ENCODE results near the gene FASTK. TPM values are rescaled to one million over a fixed set of nuclear protein-coding genes. Genes with fewer than 3 reads are reported as not detected.

The FASTK gene
- total RNA-seq (100 to 1,000 TPM in 1 of 10 donors, 10 to 100 TPM in 9; 65.0 to 107 (median 75.6) TPM), polyA plus RNA-seq (100 to 1,000 TPM in 1 of 2 donors, 10 to 100 TPM in 1; 82.7 to 246 TPM)
- long read RNA-seq, donor 1, transcript FASTK-212 (10 exons, 1,764 nt) = minor isoform, 8 of 202 reads
- long read RNA-seq, donor 1, transcript FASTK-201 (10 exons, 1,827 nt) = major isoform, 93 of 202 reads
- long read RNA-seq, donor 1, partial matches to known transcripts = 26 of 202 reads
- long read RNA-seq, donor 1, other reads (novel, unspliced or antisense) = 63 of 202 reads
- long read RNA-seq, donor 2, transcript FASTK-201 (10 exons, 1,827 nt) = major isoform, 89 of 218 reads
- long read RNA-seq, donor 2, partial matches to known transcripts = 39 of 218 reads
- long read RNA-seq, donor 2, other reads (novel, unspliced or antisense) = 77 of 218 reads
- long read RNA-seq, donor 3, transcript FASTK-201 (10 exons, 1,827 nt) = major isoform, 280 of 398 reads
- long read RNA-seq, donor 3, transcript FASTK-212 (10 exons, 1,764 nt) = minor isoform, 13 of 398 reads
- long read RNA-seq, donor 3, partial matches to known transcripts = 40 of 398 reads
- long read RNA-seq, donor 3, other reads (novel, unspliced or antisense) = 59 of 398 reads

- Histone ChIP-seq H3K4me1 (peaks cover 37 to 72% (median 62%) of the 10 kb centered on the region in 9 donors), H3K4me3 (peak within 1 kb of the TSS; percentile 45 to 98 (median 92))
These were observed at the start of gene FASTK for GRCh38 chr7:151080522-151081169. Gene FASTK, minus strand, starts transcription at chr7:151080809. Its CDS starts 43 bp downstream, at chr7:151080766.

GRCh38 chr7:151129960-151130591, 49.5 kb upstream of the FASTK start:
- H3K27me3 ChIP-seq = no peaks in the 10 kb centered on the region
- no peak for DNase-seq
- intact Hi-C loops (cut with DNase I) = loop anchor here in 6 of 10 donors (5.0 to 10.0 kb wide), 3 partner anchors 42 to 175 kb away; partner anchors contain the start of gene SMARCD3 (in 5 of the 6)
- H3K27ac ChIP-seq = no peak overlapping the region
- no peaks in the 10 kb centered on the region for H3K9me3 ChIP-seq
- 95 to 97% methylated on average over 9 of the region's 9 CpGs for WGBS, 2 donors
- H3K4me1 ChIP-seq = peaks cover 0 to 28% (median 13%) of the 10 kb centered on the region in 9 donors
- no peak overlapping the region for H3K4me3 ChIP-seq
- H3K36me3 ChIP-seq = peaks cover 0 to 74% (median 6%) of the 10 kb centered on the region in 9 donors
- no peak for ATAC-seq
- TF ChIP-seq CTCF (IDR thresholded peaks at IDR 0.05) = no peak

More at GRCh38 chr7:151080522-151081169, at the start of gene FASTK:
- H3K27ac ChIP-seq = peak within 1 kb of the TSS; percentile 86 to 98 (median 96)
- ATAC-seq (peak; percentile 80 to 91 (median 86)), DNase-seq (peak; percentile 90 to 91)
- H3K27me3 ChIP-seq = no peaks in the 10 kb centered on the region
- H3K9me3 ChIP-seq = no peaks in the 10 kb centered on the region
- intact Hi-C loops (cut with DNase I) = loop anchor here in 6 of 10 donors (1.0 to 2.0 kb wide), 2 partner anchors 21 to 22 kb away; partner anchors contain the start of gene SLC4A2 (in 6 of the 6)
- no peak for TF ChIP-seq CTCF (IDR thresholded peaks at IDR 0.05)
- 1% methylated on average over 57 to 66 of the region's 66 CpGs for WGBS, 2 donors
- H3K36me3 ChIP-seq = peaks cover 0 to 23% (median 5%) of the 10 kb centered on the region in 9 donors

DNA sequence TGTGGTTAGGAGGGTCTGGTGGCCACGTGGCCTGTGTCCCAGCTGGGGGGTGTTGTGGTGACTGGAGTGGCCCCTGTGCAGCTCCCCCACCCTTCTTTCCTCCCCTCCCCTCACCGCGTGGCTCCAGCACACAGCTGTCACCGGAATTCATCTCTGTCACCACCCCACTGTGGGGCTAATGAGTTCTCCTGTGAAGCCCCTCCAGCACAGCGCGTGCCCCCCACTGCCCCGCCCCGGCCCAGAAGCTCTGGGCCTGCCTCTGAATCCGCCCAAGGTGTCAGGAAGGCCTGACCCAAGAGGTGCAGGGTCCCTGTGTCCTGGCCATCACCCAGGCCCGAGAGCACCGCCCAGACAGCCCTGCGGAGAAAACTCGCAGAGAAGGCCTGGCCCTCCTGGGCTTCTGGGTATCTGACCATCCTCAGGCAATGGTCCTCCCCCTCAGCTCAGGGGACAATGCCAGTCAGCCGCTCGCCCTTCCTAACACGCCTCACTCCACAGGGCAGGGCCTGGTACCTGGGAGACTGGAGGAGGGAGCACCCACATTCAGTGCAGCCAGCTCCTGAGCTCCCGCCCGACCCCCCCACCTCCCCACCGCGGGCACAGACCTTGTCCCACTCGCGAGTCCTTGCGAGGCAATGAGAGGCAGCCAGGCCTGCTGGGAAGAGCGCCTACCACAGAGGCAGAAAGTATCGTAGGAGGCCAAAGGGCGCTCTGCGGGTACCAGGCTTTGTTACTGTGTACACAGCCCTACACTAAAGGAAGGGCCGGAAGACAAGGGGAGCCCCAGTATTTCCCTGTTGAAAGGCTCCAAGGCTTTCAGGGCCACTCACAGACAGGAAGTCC, 48.7 kb upstream of the FASTK start:
- Histone ChIP-seq H3K36me3 (peaks cover 0 to 74% (median 4%) of the 10 kb centered on the region in 9 donors), H3K4me3 (no peak overlapping the region), H3K9me3 (no peaks in the 10 kb centered on the region), H3K4me1 (peaks cover 0 to 24% (median 16%) of the 10 kb centered on the region in 9 donors), H3K27ac (no peak overlapping the region), H3K27me3 (no peaks in the 10 kb centered on the region)
- WGBS, 2 donors = 89 to 91% methylated on average over 28 of the region's 28 CpGs
- ATAC-seq = no peak
- DNase-seq = no peak
- intact Hi-C loops (cut with DNase I) = loop anchor here in 6 of 10 donors (5.0 to 10.0 kb wide), 3 partner anchors 43 to 175 kb away; partner anchors contain the start of gene SMARCD3 (in 5 of the 6)
- no peak for TF ChIP-seq CTCF (IDR thresholded peaks at IDR 0.05)
